ENCODE results near the gene UNC13C.

Gene UNC13C

GRCh38 chr15:54620916-54621315, 642.7 kb downstream of the UNC13C start:
- H3K27me3 ChIP-seq (ENCODE audit: control insufficient read depth in 5 of 5, insufficient read depth in 4 of 5, low read length in 5 of 5): no peaks in the 10 kb centered on the region
- H3K9ac ChIP-seq (ENCODE audit: low read length in 5 of 5): no peak overlapping the region
- H3K4me1 ChIP-seq (ENCODE audit: control insufficient read depth in 5 of 5, insufficient read depth in 5 of 5, low read length in 5 of 5): no peaks in the 10 kb centered on the region
- no peak overlapping the region for H3K27ac ChIP-seq (ENCODE audit: low read depth, low read length)
- no peak overlapping the region for H3K4me3 ChIP-seq (ENCODE audit: low read depth in 1 of 5, low read length in 5 of 5)
- no peaks in the 10 kb centered on the region for H3K9me3 ChIP-seq (ENCODE audit: control insufficient read depth in 5 of 5, low read length in 5 of 5)
- no peaks in the 10 kb centered on the region for H3K36me3 ChIP-seq (ENCODE audit: control insufficient read depth in 5 of 5, insufficient read depth in 5 of 5, low read length in 5 of 5)

DNA sequence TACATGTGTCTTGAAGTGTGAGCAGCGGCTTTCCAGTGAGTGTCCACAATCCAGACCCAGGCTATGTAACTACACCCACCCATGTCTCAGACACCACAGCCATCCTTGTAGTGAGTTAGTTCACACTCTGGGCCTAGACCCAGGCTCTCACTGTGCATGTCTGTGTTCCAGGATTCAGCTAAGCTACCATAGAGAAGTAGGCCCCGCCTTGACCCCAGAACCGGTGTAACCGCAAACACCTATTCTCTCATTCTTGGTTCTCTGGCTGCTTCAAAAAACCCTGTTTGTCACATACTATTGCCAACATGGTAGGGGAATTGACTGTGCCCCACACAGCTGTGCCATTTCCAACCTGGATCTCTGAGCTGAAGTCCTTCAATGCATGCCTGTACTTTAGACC, 657.9 kb downstream of the UNC13C start:
- no peak overlapping the region for H3K4me3 ChIP-seq (ENCODE audit: low read depth in 1 of 5, low read length in 5 of 5)
- H3K27me3 ChIP-seq (ENCODE audit: control insufficient read depth in 5 of 5, insufficient read depth in 4 of 5, low read length in 5 of 5): no peaks in the 10 kb centered on the region
- no peak overlapping the region for H3K27ac ChIP-seq (ENCODE audit: low read depth, low read length)
- H3K9me3 ChIP-seq (ENCODE audit: control insufficient read depth in 5 of 5, low read length in 5 of 5): peaks cover 0 to 6% (median 0%) of the 10 kb centered on the region in 5 donors
- H3K9ac ChIP-seq (ENCODE audit: low read length in 5 of 5): no peak overlapping the region
- no peaks in the 10 kb centered on the region for H3K4me1 ChIP-seq (ENCODE audit: control insufficient read depth in 5 of 5, insufficient read depth in 5 of 5, low read length in 5 of 5)
- H3K36me3 ChIP-seq (ENCODE audit: control insufficient read depth in 5 of 5, insufficient read depth in 5 of 5, low read length in 5 of 5): no peaks in the 10 kb centered on the region

GRCh38 chr15:54638666-54639065, 660.4 kb downstream of the UNC13C start:
- H3K27me3 ChIP-seq (ENCODE audit: control insufficient read depth in 5 of 5, insufficient read depth in 4 of 5, low read length in 5 of 5): no peaks in the 10 kb centered on the region
- H3K27ac ChIP-seq (ENCODE audit: low read depth, low read length): no peak overlapping the region
- H3K9me3 ChIP-seq (ENCODE audit: control insufficient read depth in 5 of 5, low read length in 5 of 5): peaks cover 0 to 7% (median 0%) of the 10 kb centered on the region in 5 donors
- no peaks in the 10 kb centered on the region for H3K4me1 ChIP-seq (ENCODE audit: control insufficient read depth in 5 of 5, insufficient read depth in 5 of 5, low read length in 5 of 5)
- H3K9ac ChIP-seq (ENCODE audit: low read length in 5 of 5): no peak overlapping the region
- no peaks in the 10 kb centered on the region for H3K36me3 ChIP-seq (ENCODE audit: control insufficient read depth in 5 of 5, insufficient read depth in 5 of 5, low read length in 5 of 5)
- H3K4me3 ChIP-seq (ENCODE audit: low read depth in 1 of 5, low read length in 5 of 5): no peak overlapping the region

DNA sequence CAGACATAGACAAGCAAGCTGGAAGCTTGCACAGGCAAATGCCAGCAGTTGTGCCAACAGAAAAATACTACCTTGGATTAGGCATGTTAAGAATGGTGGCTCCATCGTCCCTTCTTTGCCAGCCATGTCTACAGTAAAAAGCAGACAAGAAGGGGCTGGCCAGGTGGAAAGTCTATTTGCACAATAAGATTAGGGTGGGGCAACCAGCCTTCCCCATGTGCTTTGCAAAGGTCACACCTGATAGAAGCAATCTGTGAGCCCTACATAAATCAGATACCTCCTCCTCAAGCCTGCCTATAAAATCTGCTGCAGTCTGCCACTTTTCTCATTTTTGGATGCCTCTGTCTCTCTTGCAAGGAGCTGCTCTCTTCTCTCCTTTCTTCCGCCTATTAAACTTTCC, 662.6 kb downstream of the UNC13C start:
- no peak overlapping the region for H3K4me3 ChIP-seq (ENCODE audit: low read depth in 1 of 5, low read length in 5 of 5)
- peaks cover 0 to 7% (median 0%) of the 10 kb centered on the region in 5 donors for H3K9me3 ChIP-seq (ENCODE audit: control insufficient read depth in 5 of 5, low read length in 5 of 5)
- H3K36me3 ChIP-seq (ENCODE audit: control insufficient read depth in 5 of 5, insufficient read depth in 5 of 5, low read length in 5 of 5): no peaks in the 10 kb centered on the region
- no peaks in the 10 kb centered on the region for H3K27me3 ChIP-seq (ENCODE audit: control insufficient read depth in 5 of 5, insufficient read depth in 4 of 5, low read length in 5 of 5)
- no peaks in the 10 kb centered on the region for H3K4me1 ChIP-seq (ENCODE audit: control insufficient read depth in 5 of 5, insufficient read depth in 5 of 5, low read length in 5 of 5)
- H3K9ac ChIP-seq (ENCODE audit: low read length in 5 of 5): no peak overlapping the region
- no peak overlapping the region for H3K27ac ChIP-seq (ENCODE audit: low read depth, low read length)

DNA sequence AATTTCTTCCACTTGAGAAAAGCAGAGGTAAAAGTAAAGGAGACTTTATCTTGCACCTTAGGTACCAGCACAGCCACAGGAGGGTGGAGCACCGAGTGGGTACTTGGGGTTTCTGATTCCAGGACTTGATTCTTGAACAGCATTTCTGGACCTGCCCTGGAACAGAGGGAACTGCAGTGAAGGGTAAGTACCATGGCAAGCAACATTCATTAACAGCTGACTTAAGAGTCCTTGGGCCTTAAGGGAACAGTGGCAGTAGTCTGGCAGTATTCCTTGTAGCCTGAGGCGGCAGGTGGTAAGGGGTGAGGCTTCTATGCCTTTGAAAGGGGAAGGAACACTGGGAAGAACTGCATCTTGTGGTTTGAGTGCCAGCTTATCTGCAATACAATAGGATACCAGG, 666.6 kb downstream of the UNC13C start:
- Histone ChIP-seq H3K27me3 (ENCODE audit: control insufficient read depth in 5 of 5, insufficient read depth in 4 of 5, low read length in 5 of 5) (no peaks in the 10 kb centered on the region), H3K9ac (ENCODE audit: low read length in 5 of 5) (no peak overlapping the region), H3K27ac (ENCODE audit: low read depth, low read length) (no peak overlapping the region), H3K4me3 (ENCODE audit: low read depth in 1 of 5, low read length in 5 of 5) (no peak overlapping the region), H3K9me3 (ENCODE audit: control insufficient read depth in 5 of 5, low read length in 5 of 5) (peaks cover 0 to 9% (median 4%) of the 10 kb centered on the region in 5 donors), H3K36me3 (ENCODE audit: control insufficient read depth in 5 of 5, insufficient read depth in 5 of 5, low read length in 5 of 5) (no peaks in the 10 kb centered on the region), H3K4me1 (ENCODE audit: control insufficient read depth in 5 of 5, insufficient read depth in 5 of 5, low read length in 5 of 5) (no peaks in the 10 kb centered on the region)

GRCh38 chr15:54659646-54660045, 681.4 kb downstream of the UNC13C start:
- H3K27ac ChIP-seq (ENCODE audit: low read depth, low read length): no peak overlapping the region
- no peaks in the 10 kb centered on the region for H3K27me3 ChIP-seq (ENCODE audit: control insufficient read depth in 5 of 5, insufficient read depth in 4 of 5, low read length in 5 of 5)
- no peaks in the 10 kb centered on the region for H3K4me1 ChIP-seq (ENCODE audit: control insufficient read depth in 5 of 5, insufficient read depth in 5 of 5, low read length in 5 of 5)
- H3K9me3 ChIP-seq (ENCODE audit: control insufficient read depth in 5 of 5, low read length in 5 of 5): no peaks in the 10 kb centered on the region
- H3K36me3 ChIP-seq (ENCODE audit: control insufficient read depth in 5 of 5, insufficient read depth in 5 of 5, low read length in 5 of 5): no peaks in the 10 kb centered on the region
- H3K4me3 ChIP-seq (ENCODE audit: low read depth in 1 of 5, low read length in 5 of 5): no peak overlapping the region
- H3K9ac ChIP-seq (ENCODE audit: low read length in 5 of 5): no peak overlapping the region

DNA sequence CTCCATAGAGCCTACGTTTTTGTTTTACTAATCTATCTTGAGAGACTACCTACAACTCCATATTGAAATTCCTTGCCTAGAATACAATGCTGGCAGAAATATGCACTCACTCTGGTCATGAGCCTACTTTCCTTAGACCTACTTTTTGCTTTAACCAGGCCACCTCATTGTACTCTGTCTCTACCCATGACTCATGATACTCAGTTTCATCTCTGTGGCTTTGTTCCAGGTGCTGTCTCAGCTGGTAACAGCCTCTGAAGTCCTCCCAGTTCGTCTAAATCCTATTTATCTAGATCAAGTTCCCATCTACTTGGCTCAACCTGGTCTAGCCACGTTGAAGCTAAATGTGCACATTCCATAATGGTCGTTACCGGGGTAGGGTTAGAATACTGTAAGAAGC, 682.1 kb downstream of the UNC13C start:
- H3K27ac ChIP-seq (ENCODE audit: low read depth, low read length): no peak overlapping the region
- no peaks in the 10 kb centered on the region for H3K36me3 ChIP-seq (ENCODE audit: control insufficient read depth in 5 of 5, insufficient read depth in 5 of 5, low read length in 5 of 5)
- no peak overlapping the region for H3K4me3 ChIP-seq (ENCODE audit: low read depth in 1 of 5, low read length in 5 of 5)
- no peaks in the 10 kb centered on the region for H3K4me1 ChIP-seq (ENCODE audit: control insufficient read depth in 5 of 5, insufficient read depth in 5 of 5, low read length in 5 of 5)
- H3K9me3 ChIP-seq (ENCODE audit: control insufficient read depth in 5 of 5, low read length in 5 of 5): no peaks in the 10 kb centered on the region
- no peak overlapping the region for H3K9ac ChIP-seq (ENCODE audit: low read length in 5 of 5)
- H3K27me3 ChIP-seq (ENCODE audit: control insufficient read depth in 5 of 5, insufficient read depth in 4 of 5, low read length in 5 of 5): no peaks in the 10 kb centered on the region

- Histone ChIP-seq H3K9me3 (ENCODE audit: control insufficient read depth in 5 of 5, low read length in 5 of 5) (peaks cover 0 to 12% (median 9%) of the 10 kb centered on the region in 5 donors), H3K27ac (ENCODE audit: low read depth, low read length) (no peak overlapping the region), H3K27me3 (ENCODE audit: control insufficient read depth in 5 of 5, insufficient read depth in 4 of 5, low read length in 5 of 5) (no peaks in the 10 kb centered on the region), H3K4me1 (ENCODE audit: control insufficient read depth in 5 of 5, insufficient read depth in 5 of 5, low read length in 5 of 5) (no peaks in the 10 kb centered on the region), H3K4me3 (ENCODE audit: low read depth in 1 of 5, low read length in 5 of 5) (no peak overlapping the region), H3K9ac (ENCODE audit: low read length in 5 of 5) (no peak overlapping the region), H3K36me3 (ENCODE audit: control insufficient read depth in 5 of 5, insufficient read depth in 5 of 5, low read length in 5 of 5) (no peaks in the 10 kb centered on the region)
These were observed 697.0 kb downstream of the UNC13C start for GRCh38 chr15:54675241-54675640.

- H3K4me1 ChIP-seq (ENCODE audit: control insufficient read depth in 5 of 5, insufficient read depth in 5 of 5, low read length in 5 of 5): no peaks in the 10 kb centered on the region
- H3K9ac ChIP-seq (ENCODE audit: low read length in 5 of 5): no peak overlapping the region
- H3K4me3 ChIP-seq (ENCODE audit: low read depth in 1 of 5, low read length in 5 of 5): no peak overlapping the region
- no peaks in the 10 kb centered on the region for H3K36me3 ChIP-seq (ENCODE audit: control insufficient read depth in 5 of 5, insufficient read depth in 5 of 5, low read length in 5 of 5)
- no peak overlapping the region for H3K27ac ChIP-seq (ENCODE audit: low read depth, low read length)
- H3K9me3 ChIP-seq (ENCODE audit: control insufficient read depth in 5 of 5, low read length in 5 of 5): no peaks in the 10 kb centered on the region
- no peaks in the 10 kb centered on the region for H3K27me3 ChIP-seq (ENCODE audit: control insufficient read depth in 5 of 5, insufficient read depth in 4 of 5, low read length in 5 of 5)
These were observed 703.3 kb downstream of the UNC13C start for GRCh38 chr15:54681584-54681983.

Data from subcutaneous abdominal adipose tissue (tissue), 5 donors.